HG03432 (cell line): ENCODE measurements around the gene PTPRD.

Experiments
- ATAC-seq: cut with Tn5 transposase; IDR thresholded peaks from one replicate; pipeline ENCODE4 v1.9.1; 2021; ENCODE audit warnings: mild to moderate bottlenecking, moderate library complexity; ENCODE audit not compliant: unreplicated experiment

PTPRD gene

DNA sequence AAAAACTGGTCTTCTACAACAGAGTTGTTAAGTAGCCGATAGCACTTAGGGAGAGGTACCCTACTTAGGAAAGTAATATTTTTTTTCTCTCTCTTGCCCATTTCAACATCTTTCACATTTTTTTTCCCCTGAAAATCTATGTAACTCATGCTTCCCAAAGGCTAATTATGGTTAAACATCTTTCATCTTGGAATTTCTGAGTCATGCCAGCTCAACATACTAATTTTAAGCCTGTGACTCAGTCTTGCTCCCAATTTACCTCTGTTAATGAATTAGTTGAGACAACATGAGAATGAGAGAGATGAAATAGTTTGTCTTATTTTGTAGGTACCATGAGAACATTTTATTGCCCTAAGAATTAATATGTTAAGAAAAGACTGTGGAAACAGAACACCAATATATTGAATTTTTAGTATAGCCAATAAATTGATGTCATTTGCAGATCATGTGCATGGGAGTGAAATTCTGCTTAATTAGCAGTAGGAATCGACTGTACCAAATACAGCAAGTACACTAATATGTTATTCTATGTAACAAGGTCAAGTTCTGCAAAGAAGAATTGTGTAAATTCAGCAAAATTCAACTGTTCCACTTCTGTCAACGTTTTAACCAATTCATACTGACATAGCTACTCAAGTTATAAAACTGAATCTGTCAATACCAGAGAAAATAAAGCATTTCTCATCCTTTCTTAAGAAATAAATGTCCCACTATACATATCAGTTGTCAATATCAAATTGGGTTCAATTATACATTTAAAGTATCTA is 550.0 kb downstream of the PTPRD start:
- ATAC-seq = no peak

DNA sequence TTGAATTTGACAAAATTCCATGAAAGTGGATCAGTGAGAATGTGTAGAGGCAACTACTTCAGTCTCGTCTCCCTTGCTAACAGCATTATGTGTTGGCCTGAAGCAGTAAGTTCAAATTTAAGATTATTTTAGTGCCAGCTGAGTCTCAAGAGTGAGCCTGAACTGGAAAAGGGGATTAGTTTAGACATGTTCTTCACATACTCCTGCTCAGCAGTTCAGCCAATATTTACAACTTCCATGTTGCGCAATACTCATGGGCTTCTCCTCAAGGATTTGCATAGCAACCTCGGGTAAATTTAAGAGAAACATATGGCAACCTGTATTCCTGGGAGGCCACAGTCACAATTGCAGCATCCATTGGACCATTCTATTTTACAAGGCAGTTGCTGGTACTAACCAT is 553.8 kb downstream of the PTPRD start:
- no peak for ATAC-seq

DNA sequence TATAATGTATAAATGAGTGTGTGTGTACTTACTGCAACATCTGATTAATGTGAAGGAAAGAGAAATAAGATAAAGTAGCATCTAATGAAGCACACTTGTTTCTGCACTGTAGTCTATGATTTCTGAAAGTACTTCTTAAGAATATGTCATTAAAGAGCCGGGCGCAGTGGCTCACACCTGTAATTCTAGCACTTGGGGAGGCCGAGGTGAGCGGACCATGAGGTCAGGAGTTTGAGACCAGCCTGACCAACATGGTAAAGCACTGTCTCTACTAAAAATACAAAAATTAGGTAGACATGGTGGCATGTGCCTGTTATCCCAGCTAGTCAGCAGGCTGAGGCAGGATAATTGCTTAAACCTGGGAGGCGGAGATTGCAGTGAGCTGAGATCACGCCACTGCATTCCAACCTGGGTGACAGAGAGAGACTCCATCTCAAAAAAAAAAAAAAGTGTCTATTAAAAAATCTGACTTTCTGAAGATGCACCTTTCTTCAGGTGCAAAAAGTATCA is 556.9 kb downstream of the PTPRD start:
- no peak for ATAC-seq

DNA sequence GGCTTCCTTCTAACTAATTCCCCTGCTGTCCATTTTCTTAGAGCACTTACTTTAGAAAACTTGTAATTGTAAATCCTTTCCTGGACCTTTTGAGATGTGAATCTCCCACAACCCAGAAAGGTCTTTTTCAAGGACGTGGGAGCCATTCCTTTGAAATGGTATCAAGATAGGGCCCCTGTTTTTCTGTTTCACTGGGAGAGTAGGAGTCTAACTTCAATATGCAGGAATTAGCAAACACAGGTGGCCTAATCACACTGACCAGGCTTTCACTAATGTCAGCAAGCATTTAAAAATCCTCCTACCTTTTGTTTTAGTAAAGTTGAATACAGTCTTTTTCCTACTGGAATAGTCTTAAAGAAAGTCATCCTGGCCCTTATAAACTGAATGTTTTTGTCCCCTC is 558.3 kb downstream of the PTPRD start:
- ATAC-seq = no peak

DNA sequence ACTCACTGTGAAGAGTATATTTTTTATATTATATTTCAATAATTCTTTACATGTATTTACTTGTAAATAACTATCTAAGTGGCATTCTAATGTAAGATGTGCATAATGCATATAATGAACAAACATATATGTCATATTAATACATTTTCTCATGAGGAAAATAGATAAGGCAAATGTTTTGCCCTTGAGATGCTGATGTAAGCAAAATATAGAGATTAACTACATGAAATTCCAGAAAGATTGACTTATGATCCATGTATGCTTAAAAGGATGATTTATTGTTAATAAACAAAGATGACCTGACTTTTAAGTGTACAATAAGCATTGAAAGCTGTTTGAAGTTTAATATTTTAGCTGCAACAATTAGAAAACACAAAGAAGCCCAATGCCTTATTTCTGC is 559.9 kb downstream of the PTPRD start:
- no peak for ATAC-seq

DNA sequence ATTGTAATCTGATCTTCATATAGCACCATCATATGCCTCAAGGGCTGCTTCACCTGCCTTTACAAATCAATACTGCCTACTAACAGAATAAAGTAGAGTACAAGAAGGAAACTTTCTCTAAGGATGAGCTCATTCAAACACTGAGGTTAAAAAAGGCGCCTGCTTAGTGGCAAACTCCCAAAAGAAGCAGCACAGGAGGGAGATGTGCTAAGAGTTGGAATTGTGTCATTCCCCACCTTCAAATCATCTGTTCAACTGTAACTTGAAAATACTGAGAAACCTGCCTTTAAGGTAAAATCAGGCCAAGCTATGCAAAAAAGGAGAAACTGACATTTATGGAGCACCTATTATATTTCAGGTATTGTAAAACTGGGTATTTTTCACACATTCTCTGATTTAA is 560.6 kb downstream of the PTPRD start:
- ATAC-seq = no peak

GRCh38 chr9:10050016-10050415 is 562.8 kb downstream of the PTPRD start:
- ATAC-seq = no peak

DNA sequence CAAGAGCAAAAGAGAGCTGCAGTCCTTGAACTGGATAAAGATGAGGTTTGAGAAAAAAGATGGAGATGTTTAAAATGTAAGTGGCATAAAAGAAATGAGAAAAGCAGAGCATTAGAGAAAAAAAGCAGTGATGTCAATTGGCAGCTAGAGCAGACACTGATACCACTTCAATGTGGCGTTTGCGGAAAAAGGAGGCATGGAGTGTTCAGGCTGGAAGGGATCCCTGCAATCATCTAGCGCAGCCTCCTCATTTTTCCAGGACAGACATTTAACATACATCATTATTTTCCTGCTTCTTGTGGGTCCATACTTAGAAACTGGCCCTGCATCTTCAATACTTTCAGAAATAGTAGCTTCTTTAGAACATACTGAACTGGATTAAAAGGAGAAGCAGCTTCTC is 563.8 kb downstream of the PTPRD start:
- ATAC-seq = no peak

GRCh38 chr9:10045598-10045997 is 567.2 kb downstream of the PTPRD start:
- ATAC-seq = no peak

- no peak for ATAC-seq
Observed at GRCh38 chr9:10041726-10042229, 571.0 kb downstream of the PTPRD start.

GRCh38 chr9:10036095-10036494 is 576.7 kb downstream of the PTPRD start:
- no peak for ATAC-seq

GRCh38 chr9:10032166-10032565 is 580.6 kb downstream of the PTPRD start:
- no peak for ATAC-seq

GRCh38 chr9:10026443-10026984 is 586.3 kb downstream of the PTPRD start:
- ATAC-seq = no peak

DNA sequence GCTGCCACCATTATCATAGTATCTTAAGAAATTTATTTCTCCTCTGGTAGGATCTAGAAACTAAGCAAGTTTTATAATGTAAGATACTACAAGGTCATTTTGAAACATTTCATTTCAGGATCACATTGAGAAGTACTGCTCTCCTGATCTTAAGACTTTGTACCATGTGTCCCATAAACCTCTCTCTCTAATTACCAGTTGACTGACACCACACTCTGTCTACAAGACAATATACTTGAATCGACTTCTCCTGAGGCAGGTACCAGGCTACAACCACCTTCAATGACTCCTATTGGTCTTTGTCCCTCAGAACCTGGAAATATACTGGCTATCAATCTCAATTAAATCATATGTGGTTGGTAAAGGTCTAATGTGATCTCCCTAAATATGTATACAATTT is 597.0 kb downstream of the PTPRD start:
- ATAC-seq = no peak

GRCh38 chr9:10014889-10015288 is 597.9 kb downstream of the PTPRD start:
- ATAC-seq = no peak

DNA sequence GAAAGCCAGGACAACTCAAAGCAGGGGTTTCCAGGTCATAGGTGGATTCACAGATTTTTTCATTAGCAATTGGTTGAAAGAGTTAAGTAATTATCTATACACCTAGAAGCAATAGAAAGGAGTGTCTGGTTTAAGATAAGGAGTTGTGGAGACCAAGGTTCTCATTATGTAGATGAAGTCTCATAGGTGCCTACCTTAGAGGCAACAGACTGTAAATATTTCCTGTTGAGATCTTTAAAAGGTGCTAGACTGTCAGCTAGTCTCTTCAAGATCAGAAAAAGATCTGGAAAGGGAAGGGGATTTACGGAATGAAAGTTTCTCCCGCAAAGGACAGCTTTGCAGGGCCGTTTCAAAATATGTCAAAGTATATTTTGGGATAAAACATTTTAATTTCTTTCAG is 603.4 kb downstream of the PTPRD start:
- no peak for ATAC-seq

- ATAC-seq = no peak
Observed at GRCh38 chr9:10008101-10008799, 604.6 kb downstream of the PTPRD start.

- ATAC-seq = no peak
Observed at GRCh38 chr9:10007356-10007755, 605.4 kb downstream of the PTPRD start.

DNA sequence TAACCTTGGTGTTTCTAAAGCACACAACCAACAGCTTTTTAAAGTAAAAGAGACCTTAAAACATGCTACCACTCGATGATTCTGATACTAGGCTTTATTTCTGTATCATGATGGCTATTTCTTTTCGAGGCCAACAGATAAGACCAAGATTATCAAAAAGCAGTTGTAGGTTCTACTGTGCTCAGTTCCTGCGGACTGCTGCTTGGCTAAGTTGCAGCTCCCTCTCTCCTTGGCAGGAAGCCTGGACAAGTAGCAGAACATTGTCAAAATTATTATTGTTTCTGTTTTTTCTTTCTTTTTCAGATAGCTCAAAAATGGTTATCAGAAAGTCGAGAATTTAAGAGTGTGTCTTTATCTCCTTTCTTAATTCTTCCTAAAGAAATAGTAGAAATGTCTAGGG is 607.6 kb downstream of the PTPRD start:
- no peak for ATAC-seq

DNA sequence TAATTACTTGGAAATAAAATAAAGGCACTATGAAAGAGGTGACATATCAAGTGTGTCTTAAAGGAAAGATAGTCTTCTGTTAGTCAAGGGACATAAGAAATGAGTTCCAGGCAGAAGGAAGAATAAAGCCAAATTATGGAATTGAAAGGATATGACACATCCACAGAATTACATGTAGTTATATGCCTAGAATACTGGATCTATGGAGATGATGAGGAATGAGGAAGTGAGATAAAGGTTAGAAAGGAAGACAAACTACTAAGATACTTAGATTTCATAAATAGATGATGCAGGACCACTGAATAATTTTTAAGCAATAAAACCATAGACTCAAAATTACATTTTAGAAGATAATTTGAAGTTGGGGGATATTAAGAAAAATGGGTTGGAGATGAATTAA is 609.8 kb downstream of the PTPRD start:
- ATAC-seq = no peak

GRCh38 chr9:10000669-10001068 is 612.1 kb downstream of the PTPRD start:
- no peak for ATAC-seq
